Trophoblast cell (in vitro differentiated cells and primary cell): ENCODE results near the gene MALAT1.

Experiments
- DNase-seq, 2 donors: peaks; one replicate each; pipeline ENCODE4 v3.0.0-alpha.2; 2016
- H2AFZ ChIP-seq: 2 replicates; pipeline ENCODE4 v1.6.1; 2013; ENCODE audit warnings: low read length, moderate library complexity, mild to moderate bottlenecking; ENCODE audit not compliant: insufficient read depth, poor library complexity
- H2AK5ac ChIP-seq: 2 replicates; pipeline ENCODE4 v1.6.1; 2013; ENCODE audit warnings: mild to moderate bottlenecking, low read length
- H2BK120ac ChIP-seq: 2 replicates; pipeline ENCODE4 v1.6.1; 2013; ENCODE audit warnings: low read length, mild to moderate bottlenecking, moderate library complexity; ENCODE audit not compliant: insufficient read depth, poor library complexity
- H2BK12ac ChIP-seq: 2 replicates; pipeline ENCODE4 v1.6.1; 2013; ENCODE audit warnings: mild to moderate bottlenecking, low read length, moderate library complexity
- H2BK5ac ChIP-seq: 2 replicates; pipeline ENCODE4 v1.6.1; 2013; ENCODE audit warnings: low read length, low read depth, moderate library complexity, mild to moderate bottlenecking; ENCODE audit not compliant: poor library complexity
- H3K14ac ChIP-seq: 2 replicates; pipeline ENCODE4 v1.6.1; 2013; ENCODE audit warnings: mild to moderate bottlenecking, low read length
- H3K18ac ChIP-seq: 2 replicates; pipeline ENCODE4 v1.6.1; 2013; ENCODE audit warnings: mild to moderate bottlenecking, low read length
- H3K23ac ChIP-seq: 2 replicates; pipeline ENCODE4 v1.6.1; 2013; ENCODE audit warnings: low read length
- H3K27ac ChIP-seq: 2 replicates; pipeline ENCODE4 v1.5.1; 2013; ENCODE audit warnings: low read depth, mild to moderate bottlenecking, inconsistent platforms, low read length, moderate library complexity
- H3K27me3 ChIP-seq: 2 replicates; pipeline ENCODE4 v1.6.1; 2013; ENCODE audit warnings: inconsistent platforms, mild to moderate bottlenecking, low read length, moderate library complexity; ENCODE audit not compliant: insufficient read depth
- H3K36me3 ChIP-seq, 2 experiments: 1 replicate in 1 of 2; 2 replicates in 1 of 2; pipeline ENCODE4 v1.6.1; 2013; ENCODE audit warnings: low read length in 2 of 2, mild to moderate bottlenecking in 2 of 2, moderate library complexity in 1 of 2; ENCODE audit not compliant: insufficient read depth in 2 of 2, control insufficient read depth in 1 of 2
- H3K4ac ChIP-seq: 2 replicates; pipeline ENCODE4 v1.6.1; 2013; ENCODE audit warnings: low read depth, mild to moderate bottlenecking, low read length, moderate library complexity
- H3K4me1 ChIP-seq, 2 experiments: 1 replicate in 1 of 2; 2 replicates in 1 of 2; pipeline ENCODE4 v1.6.1; 2013; ENCODE audit warnings: low read length in 2 of 2, mild to moderate bottlenecking in 2 of 2, moderate library complexity in 1 of 2; ENCODE audit not compliant: insufficient read depth in 2 of 2, control insufficient read depth in 1 of 2
- H3K4me2 ChIP-seq: 2 replicates; pipeline ENCODE4 v1.6.1; 2013; ENCODE audit warnings: inconsistent platforms, mild to moderate bottlenecking, low read length, moderate library complexity
- H3K4me3 ChIP-seq: 2 replicates; pipeline ENCODE4 v1.5.1; 2013; ENCODE audit warnings: mild to moderate bottlenecking, low read depth, low read length, inconsistent platforms
- H3K79me1 ChIP-seq: one replicate; pipeline ENCODE4 v1.6.1; 2013; ENCODE audit warnings: low read length
- H3K79me2 ChIP-seq: 2 replicates; pipeline ENCODE4 v1.6.1; 2013; ENCODE audit warnings: low read length, mild to moderate bottlenecking; ENCODE audit not compliant: control insufficient read depth, insufficient read depth, poor library complexity
- H3K9ac ChIP-seq: 2 replicates; pipeline ENCODE4 v1.6.1; 2013; ENCODE audit warnings: mild to moderate bottlenecking, low read length
- H3K9me3 ChIP-seq: 2 replicates; pipeline ENCODE4 v1.6.1; 2013; ENCODE audit warnings: low read depth, mild to moderate bottlenecking, control low read depth, inconsistent platforms, low read length; ENCODE audit not compliant: insufficient read depth
- H4K12ac ChIP-seq: 2 replicates; pipeline ENCODE4 v1.6.1; 2013; ENCODE audit warnings: low read depth, mild to moderate bottlenecking, low read length, moderate library complexity
- H4K8ac ChIP-seq: 2 replicates; pipeline ENCODE4 v1.6.1; 2013; ENCODE audit warnings: low read depth, mild to moderate bottlenecking, low read length, moderate library complexity
- H4K91ac ChIP-seq: one replicate; pipeline ENCODE4 v1.6.1; 2013; ENCODE audit warnings: low read depth, mild to moderate bottlenecking, low read length, moderate library complexity
- WGBS: extraction: QIAGEN DNeasy Blood & Tissue Kit; methylation state at CpG from one replicate; pipeline ENCODE4 v1.1.7; 2013; ENCODE audit warnings: missing lambda C conversion rate; ENCODE audit not compliant: insufficient read length, insufficient coverage; ENCODE audit errors: extremely low coverage; 5-methylcytosine and 5-hydroxymethylcytosine counted together

MALAT1 gene

DNA sequence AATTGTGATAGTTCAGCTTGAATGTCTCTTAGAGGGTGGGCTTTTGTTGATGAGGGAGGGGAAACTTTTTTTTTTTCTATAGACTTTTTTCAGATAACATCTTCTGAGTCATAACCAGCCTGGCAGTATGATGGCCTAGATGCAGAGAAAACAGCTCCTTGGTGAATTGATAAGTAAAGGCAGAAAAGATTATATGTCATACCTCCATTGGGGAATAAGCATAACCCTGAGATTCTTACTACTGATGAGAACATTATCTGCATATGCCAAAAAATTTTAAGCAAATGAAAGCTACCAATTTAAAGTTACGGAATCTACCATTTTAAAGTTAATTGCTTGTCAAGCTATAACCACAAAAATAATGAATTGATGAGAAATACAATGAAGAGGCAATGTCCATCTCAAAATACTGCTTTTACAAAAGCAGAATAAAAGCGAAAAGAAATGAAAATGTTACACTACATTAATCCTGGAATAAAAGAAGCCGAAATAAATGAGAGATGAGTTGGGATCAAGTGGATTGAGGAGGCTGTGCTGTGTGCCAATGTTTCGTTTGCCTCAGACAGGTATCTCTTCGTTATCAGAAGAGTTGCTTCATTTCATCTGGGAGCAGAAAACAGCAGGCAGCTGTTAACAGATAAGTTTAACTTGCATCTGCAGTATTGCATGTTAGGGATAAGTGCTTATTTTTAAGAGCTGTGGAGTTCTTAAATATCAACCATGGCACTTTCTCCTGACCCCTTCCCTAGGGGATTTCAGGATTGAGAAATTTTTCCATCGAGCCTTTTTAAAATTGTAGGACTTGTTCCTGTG lies 3.9 kb downstream of the MALAT1 start:
- Histone ChIP-seq H4K8ac (no peak overlapping the region), H2AFZ (no peak overlapping the region), H3K18ac (no peak overlapping the region), H3K27ac (peak overlapping the region; percentile 43), H3K4me2 (peak overlapping the region; percentile 88), H3K79me1 (peaks cover 14% of the 10 kb centered on the region), H2BK12ac (no peak overlapping the region), H3K4me1 (peaks cover 3 to 10% of the 10 kb centered on the region in 2 experiments), H3K4ac (peak overlapping the region; percentile 40), H3K4me3 (peak overlapping the region; percentile 64), H3K27me3 (no peaks in the 10 kb centered on the region), H4K12ac (no peak overlapping the region), H4K91ac (no peak overlapping the region), H3K14ac (no peak overlapping the region), H2BK120ac (no peak overlapping the region), H2AK5ac (no peak overlapping the region), H3K36me3 (peaks cover 13 to 39% of the 10 kb centered on the region in 2 experiments), H2BK5ac (no peak overlapping the region), H3K23ac (no peak overlapping the region), H3K9me3 (no peaks in the 10 kb centered on the region), H3K79me2 (peaks cover 27% of the 10 kb centered on the region), H3K9ac (peak overlapping the region; percentile 95)
- WGBS = no CpG with 5 or more reads among the region's 6 CpGs
- peak in 1 of 2 donors; percentile 55 for DNase-seq

DNA sequence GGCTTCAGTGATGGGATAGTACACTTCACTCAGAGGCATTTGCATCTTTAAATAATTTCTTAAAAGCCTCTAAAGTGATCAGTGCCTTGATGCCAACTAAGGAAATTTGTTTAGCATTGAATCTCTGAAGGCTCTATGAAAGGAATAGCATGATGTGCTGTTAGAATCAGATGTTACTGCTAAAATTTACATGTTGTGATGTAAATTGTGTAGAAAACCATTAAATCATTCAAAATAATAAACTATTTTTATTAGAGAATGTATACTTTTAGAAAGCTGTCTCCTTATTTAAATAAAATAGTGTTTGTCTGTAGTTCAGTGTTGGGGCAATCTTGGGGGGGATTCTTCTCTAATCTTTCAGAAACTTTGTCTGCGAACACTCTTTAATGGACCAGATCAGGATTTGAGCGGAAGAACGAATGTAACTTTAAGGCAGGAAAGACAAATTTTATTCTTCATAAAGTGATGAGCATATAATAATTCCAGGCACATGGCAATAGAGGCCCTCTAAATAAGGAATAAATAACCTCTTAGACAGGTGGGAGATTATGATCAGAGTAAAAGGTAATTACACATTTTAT lies 4.6 kb downstream of the MALAT1 start:
- no peak for DNase-seq
- H4K91ac ChIP-seq = no peak overlapping the region
- H3K79me2 ChIP-seq = peaks cover 20% of the 10 kb centered on the region
- H3K14ac ChIP-seq = no peak overlapping the region
- no peak overlapping the region for H2BK12ac ChIP-seq
- no peak overlapping the region for H3K23ac ChIP-seq
- H3K18ac ChIP-seq = no peak overlapping the region
- H3K36me3 ChIP-seq = peaks cover 13 to 39% of the 10 kb centered on the region in 2 experiments
- no peak overlapping the region for H2AFZ ChIP-seq
- peak overlapping the region; percentile 88 for H3K4me2 ChIP-seq
- WGBS = no CpG with 5 or more reads among the region's 3 CpGs
- H2AK5ac ChIP-seq = no peak overlapping the region
- H3K27ac ChIP-seq = peak overlapping the region; percentile 43
- H3K9ac ChIP-seq = peak overlapping the region; percentile 95
- H3K9me3 ChIP-seq = no peaks in the 10 kb centered on the region
- no peak overlapping the region for H4K12ac ChIP-seq
- peaks cover 7% of the 10 kb centered on the region for H3K79me1 ChIP-seq
- H3K27me3 ChIP-seq = no peaks in the 10 kb centered on the region
- H3K4me3 ChIP-seq = peak overlapping the region; percentile 48
- H4K8ac ChIP-seq = no peak overlapping the region
- H2BK120ac ChIP-seq = no peak overlapping the region
- H3K4me1 ChIP-seq = peaks cover 3 to 5% of the 10 kb centered on the region in 2 experiments
- peak overlapping the region; percentile 40 for H3K4ac ChIP-seq
- H2BK5ac ChIP-seq = no peak overlapping the region

DNA sequence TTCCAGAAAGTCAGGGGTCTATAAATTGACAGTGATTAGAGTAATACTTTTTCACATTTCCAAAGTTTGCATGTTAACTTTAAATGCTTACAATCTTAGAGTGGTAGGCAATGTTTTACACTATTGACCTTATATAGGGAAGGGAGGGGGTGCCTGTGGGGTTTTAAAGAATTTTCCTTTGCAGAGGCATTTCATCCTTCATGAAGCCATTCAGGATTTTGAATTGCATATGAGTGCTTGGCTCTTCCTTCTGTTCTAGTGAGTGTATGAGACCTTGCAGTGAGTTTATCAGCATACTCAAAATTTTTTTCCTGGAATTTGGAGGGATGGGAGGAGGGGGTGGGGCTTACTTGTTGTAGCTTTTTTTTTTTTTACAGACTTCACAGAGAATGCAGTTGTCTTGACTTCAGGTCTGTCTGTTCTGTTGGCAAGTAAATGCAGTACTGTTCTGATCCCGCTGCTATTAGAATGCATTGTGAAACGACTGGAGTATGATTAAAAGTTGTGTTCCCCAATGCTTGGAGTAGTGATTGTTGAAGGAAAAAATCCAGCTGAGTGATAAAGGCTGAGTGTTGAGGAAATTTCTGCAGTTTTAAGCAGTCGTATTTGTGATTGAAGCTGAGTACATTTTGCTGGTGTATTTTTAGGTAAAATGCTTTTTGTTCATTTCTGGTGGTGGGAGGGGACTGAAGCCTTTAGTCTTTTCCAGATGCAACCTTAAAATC lies 5.3 kb downstream of the MALAT1 start:
- Histone ChIP-seq H4K91ac (no peak overlapping the region), H3K79me1 (peaks cover 8% of the 10 kb centered on the region), H2BK12ac (no peak overlapping the region), H3K9me3 (no peaks in the 10 kb centered on the region), H3K4me1 (peaks cover 3 to 5% of the 10 kb centered on the region in 2 experiments), H3K36me3 (peaks cover 13 to 39% of the 10 kb centered on the region in 2 experiments), H3K4ac (peak overlapping the region; percentile 6), H3K9ac (peak overlapping the region; percentile 35), H4K8ac (no peak overlapping the region), H3K23ac (no peak overlapping the region), H3K4me2 (peak overlapping the region; percentile 64), H3K27me3 (no peaks in the 10 kb centered on the region), H3K79me2 (peaks cover 19% of the 10 kb centered on the region), H2AFZ (no peak overlapping the region), H4K12ac (no peak overlapping the region), H2BK120ac (no peak overlapping the region), H3K4me3 (no peak overlapping the region), H3K27ac (peak overlapping the region; percentile 40), H2BK5ac (no peak overlapping the region), H3K18ac (no peak overlapping the region), H2AK5ac (no peak overlapping the region), H3K14ac (no peak overlapping the region)
- no CpG with 5 or more reads among the region's 3 CpGs for WGBS
- DNase-seq = peak in 1 of 2 donors; percentile 65

DNA sequence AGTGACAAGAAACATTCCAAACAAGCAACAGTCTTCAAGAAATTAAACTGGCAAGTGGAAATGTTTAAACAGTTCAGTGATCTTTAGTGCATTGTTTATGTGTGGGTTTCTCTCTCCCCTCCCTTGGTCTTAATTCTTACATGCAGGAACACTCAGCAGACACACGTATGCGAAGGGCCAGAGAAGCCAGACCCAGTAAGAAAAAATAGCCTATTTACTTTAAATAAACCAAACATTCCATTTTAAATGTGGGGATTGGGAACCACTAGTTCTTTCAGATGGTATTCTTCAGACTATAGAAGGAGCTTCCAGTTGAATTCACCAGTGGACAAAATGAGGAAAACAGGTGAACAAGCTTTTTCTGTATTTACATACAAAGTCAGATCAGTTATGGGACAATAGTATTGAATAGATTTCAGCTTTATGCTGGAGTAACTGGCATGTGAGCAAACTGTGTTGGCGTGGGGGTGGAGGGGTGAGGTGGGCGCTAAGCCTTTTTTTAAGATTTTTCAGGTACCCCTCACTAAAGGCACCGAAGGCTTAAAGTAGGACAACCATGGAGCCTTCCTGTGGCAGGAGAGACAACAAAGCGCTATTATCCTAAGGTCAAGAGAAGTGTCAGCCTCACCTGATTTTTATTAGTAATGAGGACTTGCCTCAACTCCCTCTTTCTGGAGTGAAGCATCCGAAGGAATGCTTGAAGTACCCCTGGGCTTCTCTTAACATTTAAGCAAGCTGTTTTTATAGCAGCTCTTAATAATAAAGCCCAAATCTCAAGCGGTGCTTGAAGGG lies 6.0 kb downstream of the MALAT1 start:
- no peak overlapping the region for H4K12ac ChIP-seq
- H3K79me1 ChIP-seq = peaks cover 8% of the 10 kb centered on the region
- no peak overlapping the region for H2AK5ac ChIP-seq
- H2BK120ac ChIP-seq = no peak overlapping the region
- no peak overlapping the region for H3K4me3 ChIP-seq
- H3K4ac ChIP-seq = peak overlapping the region; percentile 94
- H2AFZ ChIP-seq = no peak overlapping the region
- no peaks in the 10 kb centered on the region for H3K9me3 ChIP-seq
- no peak overlapping the region for H4K91ac ChIP-seq
- H3K18ac ChIP-seq = no peak overlapping the region
- peak overlapping the region; percentile 40 for H3K27ac ChIP-seq
- no peak overlapping the region for H3K23ac ChIP-seq
- H2BK12ac ChIP-seq = no peak overlapping the region
- WGBS = no CpG with 5 or more reads among the region's 8 CpGs
- H4K8ac ChIP-seq = no peak overlapping the region
- H3K79me2 ChIP-seq = peaks cover 19% of the 10 kb centered on the region
- peak overlapping the region; percentile 64 for H3K4me2 ChIP-seq
- H3K14ac ChIP-seq = no peak overlapping the region
- DNase-seq = peak in 1 of 2 donors; percentile 26
- peaks cover 13 to 39% of the 10 kb centered on the region in 2 experiments for H3K36me3 ChIP-seq
- no peaks in the 10 kb centered on the region for H3K27me3 ChIP-seq
- peaks cover 3 to 5% of the 10 kb centered on the region in 2 experiments for H3K4me1 ChIP-seq
- no peak overlapping the region for H2BK5ac ChIP-seq
- peak overlapping the region; percentile 62 for H3K9ac ChIP-seq
